ENCODE measurements around the gene NTHL1.
"Not testable (repeated sequence)": the region's sequence is repeated elsewhere in the genome, so short reads cannot be mapped to it uniquely, and the experiment has no call there.

Gene NTHL1

GRCh38 chr16:2043667-2044451 is 3.8 kb downstream of the NTHL1 start:
- DNase-seq (ENCODE audit: low read depth, low spot score): no peak
- no peak overlapping the region for H3K27ac ChIP-seq

DNA sequence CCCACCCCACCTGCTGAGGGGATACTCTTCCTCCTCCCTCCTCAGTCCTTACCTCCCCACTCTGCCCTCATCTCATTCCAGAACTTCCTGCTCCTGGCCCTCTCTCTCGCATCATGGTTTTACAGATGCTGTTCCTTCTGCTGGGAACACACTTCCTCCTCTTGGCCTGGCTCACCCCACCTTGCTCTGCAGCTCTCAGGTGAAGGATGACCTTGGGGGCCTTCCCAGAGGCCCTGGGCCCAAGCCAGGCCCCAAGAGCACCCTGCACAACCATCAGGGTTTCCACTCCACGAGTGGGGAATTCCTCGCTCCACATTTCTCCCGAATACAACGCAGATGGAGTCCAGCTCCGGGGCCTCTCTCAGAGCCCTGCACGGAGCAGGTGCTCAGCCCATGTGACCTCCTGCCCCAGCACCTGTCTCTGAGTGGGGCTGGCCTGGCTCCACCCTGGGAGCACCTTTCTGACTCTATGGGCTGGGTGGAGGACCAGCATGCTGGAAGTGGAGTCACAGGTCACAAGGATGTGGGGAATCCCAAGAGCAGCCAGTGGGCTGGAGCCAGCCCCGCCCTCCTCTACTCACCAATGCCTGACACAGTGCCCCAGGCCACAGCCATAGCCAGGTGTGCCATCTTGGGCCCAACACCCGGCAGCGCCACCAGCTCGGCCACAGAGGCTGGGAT is 4.5 kb downstream of the NTHL1 start:
- no peak for DNase-seq (ENCODE audit: low read depth, low spot score)
- H3K27ac ChIP-seq: no peak overlapping the region

- H3K27ac ChIP-seq: peak overlapping the region; percentile 75
- DNase-seq (ENCODE audit: low read depth, low spot score): no peak
These were observed 5.3 kb downstream of the NTHL1 start for GRCh38 chr16:2042171-2042985.

- H3K27ac ChIP-seq: peak overlapping the region; percentile 75
- DNase-seq (ENCODE audit: low read depth, low spot score): peak; percentile 46
These were observed 6.7 kb downstream of the NTHL1 start for GRCh38 chr16:2040787-2041522.

- no peak for DNase-seq (ENCODE audit: low read depth, low spot score)
- peak overlapping the region; percentile 75 for H3K27ac ChIP-seq
These were observed 7.4 kb downstream of the NTHL1 start for GRCh38 chr16:2040041-2040786.

DNA sequence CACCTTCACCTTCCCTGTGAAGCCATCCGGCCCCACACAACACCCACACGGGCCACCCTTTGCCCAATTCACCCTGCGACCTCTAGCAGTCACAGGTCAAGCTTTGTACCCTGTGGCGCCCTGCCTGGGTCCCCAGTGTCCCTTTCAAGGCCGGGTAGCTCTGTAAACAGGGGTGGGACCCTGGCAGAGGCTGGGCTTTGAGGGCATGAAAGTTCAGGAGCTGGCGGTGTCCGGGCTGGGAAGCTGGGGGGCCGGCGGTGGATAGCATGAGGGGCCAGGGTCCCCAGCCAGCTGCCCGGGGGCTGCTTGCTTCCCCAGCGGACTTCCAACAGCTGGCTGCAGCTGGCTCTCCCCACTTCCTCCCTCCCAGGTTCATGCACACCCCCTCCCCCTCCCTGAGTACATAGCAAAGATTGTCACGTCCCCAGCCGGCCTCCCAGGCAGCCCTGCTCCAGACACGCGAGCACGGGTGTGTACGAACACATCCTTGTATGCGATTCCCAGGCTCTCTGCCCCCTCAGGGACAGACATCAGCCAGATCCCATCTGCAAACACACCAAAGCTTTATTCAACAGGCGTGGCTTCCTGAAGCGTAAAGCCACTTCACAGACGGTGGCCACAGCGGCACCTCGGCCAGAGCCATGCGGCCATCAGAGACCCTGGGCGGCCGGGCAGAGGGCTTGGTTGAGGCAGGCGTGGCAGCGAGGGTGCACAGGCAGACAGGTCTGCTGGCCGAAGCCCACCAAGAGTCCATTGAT is 8.2 kb downstream of the NTHL1 start:
- DNase-seq (ENCODE audit: low read depth, low spot score): no peak
- H3K27ac ChIP-seq: peak overlapping the region; percentile 75

DNA sequence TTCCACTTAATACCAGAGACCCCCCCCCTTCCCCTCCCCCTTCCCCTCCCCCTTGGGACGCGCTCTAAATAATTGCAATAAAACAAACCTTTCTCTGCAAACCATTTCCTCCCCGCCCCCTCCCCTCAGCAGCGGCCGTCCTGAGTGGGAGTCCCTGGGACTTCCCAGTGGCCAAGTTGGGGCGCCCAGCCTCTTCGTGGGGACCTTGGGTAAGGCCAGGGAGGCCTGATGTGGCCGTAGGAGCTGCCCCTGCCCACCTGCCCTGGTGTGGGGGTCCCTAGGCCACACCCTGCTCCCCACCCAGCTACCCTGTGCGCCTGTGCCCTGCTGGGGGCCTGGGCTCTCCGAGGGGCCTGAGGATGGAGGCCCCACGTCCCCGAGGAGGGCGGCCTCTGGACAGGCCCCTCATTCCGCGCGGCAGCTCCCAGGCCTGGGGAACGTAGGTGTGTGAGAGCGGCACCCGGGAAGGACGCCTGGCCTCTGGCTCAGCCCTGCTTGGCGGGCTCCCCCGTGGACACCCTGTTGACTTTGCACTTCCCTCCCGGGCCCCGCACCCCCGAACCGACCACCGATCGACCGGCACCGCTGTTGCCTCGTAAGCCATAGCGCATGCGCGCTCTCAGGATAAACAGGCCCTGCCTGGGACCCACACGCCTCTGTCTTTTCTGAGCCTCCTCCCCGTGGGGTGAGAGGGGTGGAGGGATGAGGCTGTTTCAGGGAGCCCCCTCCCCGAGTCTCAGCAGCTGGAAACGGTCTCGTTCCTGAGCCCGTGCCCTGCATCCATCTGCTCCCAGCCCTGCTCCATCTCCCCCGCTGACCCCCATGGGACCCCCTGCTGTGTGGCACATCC is 9.0 kb downstream of the NTHL1 start:
- no peak overlapping the region for H3K27ac ChIP-seq
- DNase-seq (ENCODE audit: low read depth, low spot score): no peak

GRCh38 chr16:2037647-2038381 is 9.8 kb downstream of the NTHL1 start:
- DNase-seq (ENCODE audit: low read depth, low spot score): no peak
- no peak overlapping the region for H3K27ac ChIP-seq

- no peak for DNase-seq (ENCODE audit: low read depth, low spot score)
- H3K27ac ChIP-seq: no peak overlapping the region
These were observed 10.5 kb downstream of the NTHL1 start for GRCh38 chr16:2037115-2037514.

DNA sequence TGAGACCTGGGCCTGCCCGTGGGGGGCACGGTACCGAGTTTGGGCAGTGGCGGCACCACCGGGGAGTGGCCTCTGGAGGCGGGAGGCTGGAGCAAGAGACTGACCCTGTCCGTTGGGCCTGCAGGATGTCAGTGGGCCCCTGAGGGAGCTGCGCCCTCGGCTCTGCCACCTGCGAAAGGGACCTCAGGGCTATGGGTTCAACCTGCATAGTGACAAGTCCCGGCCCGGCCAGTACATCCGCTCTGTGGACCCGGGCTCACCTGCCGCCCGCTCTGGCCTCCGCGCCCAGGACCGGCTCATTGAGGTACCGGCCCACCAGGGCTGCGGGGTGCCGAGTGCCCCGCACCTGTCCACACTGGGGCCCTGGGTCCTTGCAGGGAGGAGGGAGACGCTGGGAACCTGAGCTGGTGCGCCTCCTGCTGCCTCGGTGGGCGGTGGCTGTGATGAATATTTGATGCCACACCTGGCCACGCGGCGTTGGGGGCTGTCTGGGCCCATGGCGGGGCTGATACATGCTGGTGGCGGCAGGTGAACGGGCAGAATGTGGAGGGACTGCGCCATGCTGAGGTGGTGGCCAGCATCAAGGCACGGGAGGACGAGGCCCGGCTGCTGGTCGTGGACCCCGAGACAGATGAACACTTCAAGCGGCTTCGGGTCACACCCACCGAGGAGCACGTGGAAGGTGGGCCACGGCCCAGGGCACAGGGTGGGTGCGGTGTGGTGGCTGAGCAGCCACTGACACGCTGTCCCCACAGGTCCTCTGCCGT is 11.3 kb downstream of the NTHL1 start:
- no peak overlapping the region for H3K27ac ChIP-seq
- DNase-seq (ENCODE audit: low read depth, low spot score): no peak

DNA sequence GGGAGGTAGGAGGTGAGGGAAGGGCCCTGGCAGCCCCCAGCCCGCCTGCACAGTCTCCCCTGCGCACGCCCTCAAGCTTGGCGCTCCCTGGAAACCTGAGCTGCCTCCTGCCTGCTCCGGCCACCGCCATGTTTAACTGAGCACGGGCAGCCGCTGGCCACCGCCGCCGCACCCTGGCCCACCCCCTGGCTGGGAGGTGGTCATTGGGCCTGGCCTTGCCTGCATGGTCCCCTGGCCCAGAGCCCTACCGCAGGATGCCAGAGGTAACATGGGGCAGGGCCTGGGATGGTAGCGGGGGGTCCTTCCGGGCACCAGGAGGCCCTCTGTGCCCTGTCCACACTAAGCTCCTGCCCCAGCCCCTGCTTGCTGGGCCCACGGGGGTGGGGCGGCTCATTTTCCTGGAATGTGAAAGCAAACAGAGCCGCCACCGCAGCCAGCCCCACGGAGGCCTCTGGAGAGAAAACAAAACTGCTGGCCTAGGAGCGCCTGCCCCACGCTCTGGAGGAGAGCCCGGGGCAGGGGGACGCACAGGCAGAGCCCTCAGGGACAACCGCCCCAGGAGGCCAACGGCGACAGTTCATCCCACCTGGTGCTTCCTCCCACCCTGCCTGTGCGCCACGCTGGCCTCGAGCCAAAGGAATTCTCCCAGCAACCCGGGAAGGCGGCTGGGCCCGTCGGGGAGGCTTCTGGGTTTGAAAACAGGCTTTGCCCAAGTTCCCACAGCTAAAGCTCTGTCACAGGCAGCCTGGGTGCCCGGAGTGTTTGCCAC is 12.0 kb downstream of the NTHL1 start:
- no peak for DNase-seq (ENCODE audit: low read depth, low spot score)
- H3K27ac ChIP-seq: no peak overlapping the region

DNA sequence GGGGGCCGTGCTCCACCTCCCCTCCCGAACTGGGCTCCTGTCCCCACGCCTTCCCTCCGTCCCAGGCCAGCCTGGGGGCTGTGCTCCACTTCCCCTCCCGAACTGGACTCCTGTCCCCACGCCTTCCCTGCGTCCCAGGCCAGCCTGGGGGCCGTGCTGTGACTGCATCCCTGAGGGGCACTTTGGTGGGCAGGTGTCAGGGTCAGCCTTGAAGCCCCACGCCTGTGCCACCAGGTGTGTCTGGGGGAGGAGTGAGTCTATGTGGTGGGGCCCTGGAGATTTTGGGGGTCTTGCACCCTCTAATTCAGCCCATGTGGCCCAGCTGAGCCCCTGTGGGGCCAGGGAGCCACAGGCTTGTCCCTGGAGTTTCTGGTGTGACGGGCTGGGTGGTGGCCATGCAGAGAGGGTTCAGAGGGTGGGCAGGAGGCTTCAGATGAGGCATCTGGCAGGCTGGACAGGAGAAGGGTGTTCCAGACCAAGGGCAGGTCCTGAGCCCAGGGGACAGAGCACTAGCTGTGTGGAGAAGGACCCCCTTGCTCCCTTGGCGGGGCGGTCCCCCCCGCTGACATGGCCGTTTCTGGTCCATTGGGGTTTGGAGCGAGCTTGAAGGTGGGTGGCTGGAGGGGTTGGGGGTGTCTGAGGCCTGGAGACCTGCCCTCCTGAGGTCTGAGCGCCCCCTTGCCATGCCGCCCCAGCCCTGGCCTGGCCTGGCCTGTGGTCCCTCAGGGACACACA is 12.8 kb downstream of the NTHL1 start:
- no peak for DNase-seq (ENCODE audit: low read depth, low spot score)
- no peak overlapping the region for H3K27ac ChIP-seq

- H3K27ac ChIP-seq: peak overlapping the region; percentile 2
- not testable (repeated sequence) for DNase-seq (ENCODE audit: low read depth, low spot score)
These were observed 13.5 kb downstream of the NTHL1 start for GRCh38 chr16:2033909-2034695.

- no peak for DNase-seq (ENCODE audit: low read depth, low spot score)
- H3K27ac ChIP-seq: peak overlapping the region; percentile 2
These were observed 14.4 kb downstream of the NTHL1 start for GRCh38 chr16:2033057-2033908.

All from epithelial cell of prostate (primary cell).